Middle frontal gyrus (tissue), 1 donor: ENCODE measurements around the gene FAF1.
"Not testable (repeated sequence)": the region's sequence is repeated elsewhere in the genome, so short reads cannot be mapped to it uniquely, and the experiment has no call there.

Experiments used
- DNase-seq: peaks from one replicate; pipeline ENCODE4 v3.0.0-alpha.2; 2015; ENCODE audit warnings: low spot score; ENCODE audit errors: extremely low spot score

FAF1 gene

DNA sequence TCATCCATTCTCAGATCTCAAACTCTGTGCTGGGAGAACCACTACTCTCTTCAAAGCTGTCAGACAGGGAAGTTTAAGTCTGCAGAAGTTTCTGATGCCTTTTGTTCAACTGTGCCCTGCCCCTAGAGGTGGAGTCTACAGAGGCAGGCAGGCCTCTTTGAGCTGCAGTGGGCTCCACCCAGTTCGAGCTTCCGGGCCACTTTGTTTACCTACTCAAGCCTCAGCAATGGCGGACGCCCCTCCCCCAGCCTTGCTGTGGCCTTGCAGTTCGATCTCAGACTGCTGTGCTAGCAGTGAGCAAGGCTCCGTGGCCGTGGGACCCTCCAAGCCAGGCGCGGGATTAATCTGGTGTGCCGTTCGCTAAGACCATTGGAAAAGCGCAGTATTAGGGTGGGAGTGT, 49.7 kb downstream of the FAF1 start:
- DNase-seq, result not testable (repeated sequence)

DNA sequence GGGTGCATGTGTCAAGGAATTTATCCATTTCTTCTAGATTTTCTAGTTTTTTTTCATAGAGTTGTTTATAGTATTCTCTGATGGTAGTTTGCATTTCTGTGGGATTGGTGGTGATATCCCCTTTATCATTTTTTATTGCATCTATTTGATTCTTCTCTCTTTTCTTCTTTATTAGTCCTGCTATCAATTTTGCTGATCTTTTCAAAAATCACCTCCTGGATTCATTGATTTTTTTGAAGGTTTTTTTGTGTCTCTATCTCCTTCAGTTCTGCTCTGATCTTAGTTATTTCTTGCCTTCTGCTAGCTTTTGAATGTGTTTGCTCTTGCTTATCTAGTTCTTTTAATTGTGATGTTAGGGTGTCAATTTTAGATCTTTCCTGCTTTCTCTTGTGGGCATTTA, 52.5 kb downstream of the FAF1 start:
- not testable (repeated sequence) for DNase-seq

DNA sequence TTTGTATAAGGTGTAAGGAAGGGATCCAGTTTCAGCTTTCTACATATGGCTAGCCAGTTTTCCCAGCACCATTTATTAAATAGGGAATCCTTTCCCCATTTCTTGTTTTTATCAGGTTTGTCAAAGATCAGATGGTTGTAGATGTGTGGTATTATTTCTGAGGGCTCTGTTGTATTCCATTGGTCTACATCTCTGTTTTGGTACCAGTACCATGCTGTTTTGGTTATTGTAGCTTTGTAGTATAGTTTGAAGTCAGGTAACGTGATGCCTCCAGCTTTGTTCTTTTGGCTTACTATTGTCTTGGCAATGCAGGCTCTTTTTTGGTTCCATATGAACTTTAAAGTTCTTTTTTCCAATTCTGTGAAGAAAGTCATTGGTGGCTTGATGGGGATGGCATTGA, 54.0 kb downstream of the FAF1 start:
- not testable (repeated sequence) for DNase-seq

DNA sequence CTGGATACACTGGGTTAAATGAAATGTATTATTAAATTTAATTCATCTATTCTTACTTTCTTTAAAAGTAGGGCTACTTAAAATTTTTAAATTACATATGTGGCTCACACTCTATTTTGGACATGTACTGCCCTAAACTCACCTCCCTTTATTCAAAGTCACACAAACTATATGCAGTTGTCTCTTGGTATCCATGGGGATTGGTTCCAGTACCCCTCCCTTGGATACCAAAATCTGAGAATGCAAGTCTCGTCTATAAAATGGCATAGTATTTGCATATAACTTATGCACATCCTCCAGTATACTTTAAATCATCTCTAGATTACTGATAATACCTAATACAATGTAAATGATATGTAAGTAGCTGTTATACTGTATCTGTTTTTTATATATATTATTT, 57.6 kb downstream of the FAF1 start:
- DNase-seq, result no peak

DNA sequence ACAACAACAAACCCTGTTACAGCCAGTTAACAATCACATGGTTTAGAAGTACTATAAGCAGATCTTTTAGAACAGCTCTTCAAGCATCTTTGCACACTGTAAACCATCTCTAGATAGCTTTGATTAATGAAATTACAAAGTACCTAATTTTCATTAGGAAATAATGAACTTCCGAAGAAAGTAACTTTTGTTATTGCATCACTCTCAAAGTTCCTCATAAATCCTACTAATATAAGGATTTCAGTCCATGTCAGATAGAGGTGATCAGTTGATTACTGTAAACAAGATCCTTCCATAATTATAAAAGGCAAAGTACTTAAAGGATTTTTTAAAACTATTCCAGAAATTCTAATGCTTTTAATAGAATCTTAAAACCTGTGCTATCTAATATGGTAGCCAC, 58.2 kb downstream of the FAF1 start:
- no peak for DNase-seq

DNA sequence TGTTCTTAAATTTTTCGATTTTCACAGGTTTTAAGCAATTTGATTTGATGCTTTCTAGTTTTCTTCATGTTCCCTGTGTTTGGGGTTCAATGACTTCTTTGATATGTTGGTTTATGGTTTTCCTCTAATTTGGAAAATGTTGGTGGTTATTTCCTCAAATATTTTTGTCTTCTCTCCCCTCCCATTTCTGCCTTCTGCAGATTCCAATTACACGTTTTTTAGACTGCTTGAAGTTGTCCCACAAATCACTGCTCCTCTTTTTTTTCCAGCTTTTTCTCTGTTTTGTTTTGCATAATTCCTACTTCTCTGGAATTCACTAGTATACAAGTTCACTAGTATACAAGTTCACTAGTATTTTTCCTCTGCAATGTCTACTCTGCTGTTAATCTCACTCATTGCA, 61.3 kb downstream of the FAF1 start:
- no peak for DNase-seq

DNA sequence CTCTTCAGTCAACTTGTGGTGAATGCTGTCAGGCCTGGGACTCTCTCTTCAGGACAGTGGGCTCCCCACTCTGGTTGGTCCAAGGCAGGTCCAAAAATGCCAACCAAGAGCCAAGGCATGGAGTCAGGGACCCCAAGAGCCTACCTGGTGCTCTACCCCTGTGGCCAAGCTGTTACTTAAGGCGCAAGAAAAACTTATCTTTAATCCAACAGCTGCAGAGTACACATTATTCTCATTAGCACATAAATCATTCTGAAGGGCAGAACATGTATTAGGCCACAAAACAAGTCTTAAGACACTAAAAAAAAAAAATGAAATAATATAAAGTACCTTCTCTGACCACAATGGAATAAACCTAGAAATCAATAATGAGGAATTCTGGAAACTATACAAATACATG, 65.7 kb downstream of the FAF1 start:
- no peak for DNase-seq

DNA sequence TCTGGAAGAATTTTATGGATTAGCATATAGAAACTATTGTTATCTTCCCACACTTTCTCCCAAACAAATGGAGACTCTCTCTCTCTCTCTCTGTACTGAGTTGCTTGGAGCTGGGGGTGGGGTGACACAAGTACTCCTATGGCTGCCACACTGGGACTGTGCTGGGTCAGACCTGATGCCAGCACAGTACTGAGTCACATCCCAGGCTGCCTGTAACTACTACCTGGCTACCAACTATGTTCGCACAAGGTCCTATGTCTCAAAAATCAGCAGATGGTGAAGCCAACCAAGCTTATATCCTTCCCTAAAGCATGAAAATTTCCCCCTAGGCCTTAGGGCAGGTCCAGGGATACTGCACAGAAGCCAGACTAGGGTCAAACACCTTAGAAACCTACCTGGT, 66.6 kb downstream of the FAF1 start:
- no peak for DNase-seq

DNA sequence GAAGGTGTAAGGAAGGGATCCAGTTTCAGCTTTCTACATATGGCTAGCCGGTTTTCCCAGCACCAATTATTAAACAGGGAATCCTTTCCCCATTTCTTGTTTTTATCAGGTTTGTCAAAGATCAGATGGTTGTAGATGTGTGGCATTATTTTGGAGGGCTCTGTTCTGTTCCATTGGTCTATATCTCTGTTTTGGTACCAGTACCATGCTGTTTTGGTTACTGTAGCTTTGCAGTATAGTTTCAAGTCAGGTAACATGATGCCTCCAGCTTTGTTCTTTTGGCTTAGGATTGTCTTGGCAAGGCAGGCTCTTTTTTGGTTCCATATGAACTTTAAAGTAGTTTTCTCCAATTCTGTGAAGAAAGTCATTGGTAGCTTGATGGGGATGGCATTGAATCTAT, 72.5 kb downstream of the FAF1 start:
- not testable (repeated sequence) for DNase-seq

DNA sequence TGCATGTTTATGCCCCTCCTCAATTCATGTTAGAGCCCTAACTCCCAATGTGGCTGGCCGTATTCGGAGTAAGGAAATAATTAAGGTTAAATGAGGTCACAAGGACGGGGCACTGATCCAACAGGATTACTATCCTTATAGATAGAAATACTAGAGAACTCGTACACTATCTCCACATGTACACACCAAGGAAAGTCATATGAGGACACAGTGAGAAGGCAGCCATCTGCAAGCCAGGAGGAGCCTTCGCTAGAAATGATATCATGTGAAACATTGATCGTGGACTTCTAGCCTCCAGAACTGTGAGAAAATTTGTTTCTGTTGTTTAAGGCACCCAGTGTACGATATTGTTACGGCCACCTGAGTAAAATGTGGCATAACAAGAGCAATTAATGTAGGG, 79.7 kb downstream of the FAF1 start:
- DNase-seq, result no peak

DNA sequence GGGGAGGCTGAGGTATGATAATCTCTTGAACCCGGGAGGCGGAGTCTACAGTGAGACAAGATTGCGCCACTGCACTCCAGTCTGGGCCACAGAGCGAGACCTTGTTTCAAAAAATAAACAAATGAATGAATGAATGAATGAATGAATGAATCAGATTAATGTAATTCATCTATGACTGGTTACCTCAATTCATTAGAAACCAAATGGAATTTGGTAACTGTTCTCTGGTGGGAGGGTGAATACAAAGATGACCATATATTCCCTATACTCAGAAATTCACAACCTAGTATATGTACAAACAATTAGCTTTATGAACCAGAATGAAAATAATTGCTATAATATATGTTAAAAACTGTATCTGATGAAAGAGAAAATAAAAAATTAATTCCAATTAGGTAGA, 80.9 kb downstream of the FAF1 start:
- DNase-seq, result no peak

DNA sequence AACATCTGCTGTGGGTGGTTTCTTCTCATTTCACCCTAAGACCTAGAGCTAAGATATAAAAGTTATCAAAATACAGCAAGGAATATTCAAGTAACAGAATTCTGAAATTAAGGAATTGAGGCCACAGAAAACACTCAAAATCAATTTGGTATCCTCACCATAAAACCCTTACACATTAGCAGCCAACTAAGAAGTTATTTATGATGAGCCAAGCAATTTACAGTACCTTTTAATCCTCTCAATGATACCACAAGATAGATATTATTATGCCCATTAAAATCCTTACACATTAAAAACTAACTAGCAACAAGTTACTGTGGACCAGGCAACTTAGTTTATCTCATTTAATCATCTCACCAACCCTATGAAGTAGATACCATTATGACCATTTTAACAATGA, 81.6 kb downstream of the FAF1 start:
- DNase-seq, result no peak

DNA sequence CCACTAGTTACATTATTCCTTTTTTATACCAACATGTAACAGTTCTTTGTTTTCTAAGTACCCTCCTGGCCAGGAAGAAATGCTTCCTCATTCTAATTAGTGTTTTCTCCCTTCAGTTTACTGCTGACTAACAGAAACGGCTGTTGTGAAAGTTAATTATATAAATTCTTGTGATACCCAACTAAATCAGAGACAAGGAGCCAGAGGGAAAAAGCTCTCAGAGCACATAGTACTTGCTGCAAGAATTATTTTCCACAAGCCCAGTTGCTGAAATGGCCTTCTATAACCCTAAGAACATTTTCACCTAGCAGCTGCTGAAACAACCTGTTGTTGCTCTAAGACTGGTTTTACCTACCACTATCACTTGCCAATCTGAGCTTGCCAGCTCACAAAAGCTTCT, 82.4 kb downstream of the FAF1 start:
- DNase-seq, result no peak

DNA sequence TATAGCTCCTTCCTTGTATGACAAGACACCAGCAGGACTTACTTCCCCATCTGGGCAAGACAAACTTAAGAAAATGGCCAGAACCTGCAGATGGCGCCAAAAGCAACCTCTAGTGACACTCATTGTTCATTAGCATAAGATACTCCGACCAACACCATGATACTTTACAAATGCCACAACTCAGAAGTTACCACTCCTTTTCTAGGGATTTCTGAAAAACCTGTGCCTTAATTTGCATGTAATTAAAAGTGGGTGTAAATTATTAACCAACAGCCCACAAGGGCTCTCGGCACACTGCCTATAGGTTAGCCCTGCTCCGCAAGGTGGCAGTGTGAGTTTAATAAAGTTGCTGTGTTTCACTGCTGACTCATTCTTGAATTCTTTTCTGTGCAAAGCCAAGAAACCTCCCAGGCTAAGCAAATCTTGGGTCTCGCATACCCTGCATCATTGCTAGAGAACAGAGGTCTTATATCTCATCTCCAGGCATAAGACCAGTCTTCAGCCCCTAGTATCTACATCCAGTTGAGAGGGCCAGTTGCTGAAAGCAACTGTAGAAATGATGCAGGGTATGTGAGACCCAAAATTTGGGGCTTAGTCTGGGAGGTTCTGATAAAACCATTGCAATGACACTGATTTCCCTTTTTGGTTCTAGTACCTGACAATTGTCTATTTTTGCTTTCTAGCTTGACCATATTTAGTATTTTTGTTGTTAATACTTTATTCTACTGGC, 86.4 kb downstream of the FAF1 start:
- no peak for DNase-seq

DNA sequence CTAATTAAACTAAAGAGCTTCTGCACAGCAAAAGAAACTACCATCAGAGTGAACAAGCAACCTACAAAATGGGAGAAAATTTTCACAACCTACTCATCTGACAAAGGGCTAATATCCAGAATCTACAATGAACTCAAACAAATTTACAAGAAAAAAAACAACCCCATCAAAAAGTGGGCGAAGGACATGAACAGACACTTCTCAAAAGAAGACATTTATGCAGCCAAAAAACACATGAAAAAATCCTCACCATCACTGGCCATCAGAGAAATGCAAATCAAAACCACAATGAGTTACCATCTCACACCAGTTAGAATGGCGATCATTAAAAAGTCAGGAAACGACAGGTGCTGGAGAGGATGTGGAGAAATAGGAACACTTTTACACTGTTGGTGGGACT, 95.2 kb downstream of the FAF1 start:
- DNase-seq, result not testable (repeated sequence)

DNA sequence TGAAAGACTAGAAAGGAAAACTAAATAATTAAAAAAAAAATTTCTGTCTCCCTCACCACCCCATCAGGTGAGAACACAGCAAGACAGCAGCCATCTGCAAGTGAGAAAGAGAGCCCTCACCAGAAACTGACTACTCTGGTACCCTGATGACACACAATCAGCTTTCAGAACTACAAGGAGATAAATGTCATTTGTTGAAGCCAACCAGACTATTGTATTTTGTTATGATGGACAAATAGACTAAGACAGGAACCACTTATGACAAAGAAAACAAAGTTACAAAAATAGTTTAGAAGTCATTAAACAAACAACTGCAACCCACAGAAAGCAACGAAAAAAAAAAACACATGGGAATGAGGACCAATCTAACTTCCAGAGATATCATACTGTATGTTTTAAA, 98.3 kb downstream of the FAF1 start:
- no peak for DNase-seq

DNA sequence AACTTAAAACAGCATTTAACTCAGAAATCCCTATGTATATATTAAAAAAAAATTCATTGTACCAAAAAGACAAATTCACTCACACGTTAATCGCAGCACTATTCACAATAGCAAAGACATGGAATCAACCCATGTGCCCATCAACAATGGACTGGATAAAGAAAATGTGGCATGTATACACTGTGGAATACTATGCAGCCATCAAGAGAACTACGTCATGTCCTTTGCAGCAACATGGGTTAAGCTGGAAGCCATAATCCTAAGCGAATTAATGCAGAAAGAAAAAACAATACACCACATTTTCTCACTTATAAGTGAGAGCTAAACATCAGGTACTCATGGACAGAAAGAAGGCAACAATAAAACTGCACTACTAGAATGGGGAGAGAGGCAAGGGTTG, 99.4 kb downstream of the FAF1 start:
- DNase-seq, result no peak

DNA sequence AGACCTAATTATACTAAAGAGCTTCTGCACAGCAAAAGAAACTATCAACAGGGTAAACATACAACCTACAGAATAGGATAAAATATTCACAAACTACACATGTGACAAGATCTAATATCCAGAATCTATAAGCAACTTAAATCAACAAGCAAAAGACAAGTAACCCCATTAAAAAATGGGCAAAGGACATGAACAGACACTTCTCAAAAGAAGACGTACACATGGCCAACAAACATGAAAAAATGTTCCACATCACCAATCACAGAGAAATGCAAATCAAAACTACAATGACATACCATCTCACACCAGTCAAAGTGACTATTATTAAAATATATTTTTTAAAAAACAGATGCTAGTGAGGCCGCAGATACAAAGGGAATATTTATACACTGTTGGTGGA, 99.8 kb downstream of the FAF1 start:
- no peak for DNase-seq

DNA sequence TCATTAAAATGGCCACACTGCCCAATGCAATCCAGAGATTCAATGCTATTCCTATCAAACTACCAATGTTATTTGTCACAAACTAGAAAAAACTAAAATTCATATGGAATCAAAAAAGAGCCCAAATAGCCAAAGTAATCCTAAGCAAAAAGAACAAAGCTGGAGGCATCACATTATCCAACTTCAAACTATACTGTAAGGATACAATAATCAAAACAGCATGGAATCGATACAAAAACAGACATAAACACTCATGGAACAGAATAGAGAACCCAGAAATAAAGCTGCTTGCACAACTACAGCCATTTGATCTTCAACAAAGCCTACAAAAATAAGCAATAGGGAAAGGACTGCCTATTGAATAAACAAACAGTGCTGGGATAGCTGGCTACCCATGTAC, 100.4 kb downstream of the FAF1 start:
- no peak for DNase-seq

DNA sequence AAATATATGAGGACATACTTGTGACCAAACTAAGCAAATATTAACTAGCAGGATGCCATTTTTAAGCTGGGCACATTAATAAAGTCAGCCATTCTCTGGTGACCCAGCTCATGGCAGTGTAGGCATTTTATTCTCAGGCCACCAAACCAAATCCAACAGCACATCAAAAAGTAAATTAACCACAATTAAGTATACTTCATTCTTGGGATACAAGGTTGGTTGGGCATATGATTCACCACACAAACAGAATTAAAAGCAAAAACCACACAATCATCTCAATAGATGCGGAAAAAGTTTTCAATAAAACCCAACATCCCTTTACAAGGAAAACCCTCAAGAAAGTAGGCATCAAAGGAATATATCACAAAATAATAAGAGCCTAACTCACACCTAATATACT, 101.3 kb downstream of the FAF1 start:
- no peak for DNase-seq

DNA sequence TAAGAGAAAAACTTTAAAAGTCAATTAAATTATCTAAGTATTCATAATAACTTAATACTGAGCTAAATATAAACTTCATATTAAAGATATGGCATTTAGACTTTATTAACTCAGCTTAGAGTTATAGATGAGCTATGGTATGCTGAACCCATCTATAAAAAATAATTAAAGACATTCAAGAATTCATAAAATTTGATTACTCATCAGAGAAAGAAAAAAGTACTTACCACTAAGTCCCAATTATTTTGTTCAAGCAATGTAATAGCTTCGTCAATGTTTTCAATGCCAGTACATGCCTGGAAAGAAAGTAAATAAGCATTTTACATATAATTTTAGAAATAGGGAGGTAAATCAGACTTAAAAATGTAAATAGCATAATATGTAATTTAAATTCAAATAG, 102.4 kb downstream of the FAF1 start:
- DNase-seq, result no peak

DNA sequence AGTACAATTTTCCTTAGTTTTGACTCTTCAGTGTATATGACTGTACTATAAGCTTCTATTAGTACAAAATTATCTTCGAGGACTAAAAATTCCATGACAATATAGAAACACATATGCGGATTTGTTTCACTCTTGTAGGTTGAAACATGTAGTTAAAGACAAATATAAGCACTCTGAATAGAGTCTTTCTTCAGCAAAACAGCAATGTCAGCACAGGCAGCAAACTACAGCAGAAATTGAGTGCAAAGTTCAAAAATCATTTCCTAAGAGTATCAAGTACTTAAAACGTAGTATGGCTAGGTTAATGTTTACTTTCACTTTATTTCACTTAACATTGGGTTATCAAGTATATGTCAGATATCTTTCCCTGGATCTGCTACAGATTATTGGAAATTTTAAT, 106.7 kb downstream of the FAF1 start:
- no peak for DNase-seq

DNA sequence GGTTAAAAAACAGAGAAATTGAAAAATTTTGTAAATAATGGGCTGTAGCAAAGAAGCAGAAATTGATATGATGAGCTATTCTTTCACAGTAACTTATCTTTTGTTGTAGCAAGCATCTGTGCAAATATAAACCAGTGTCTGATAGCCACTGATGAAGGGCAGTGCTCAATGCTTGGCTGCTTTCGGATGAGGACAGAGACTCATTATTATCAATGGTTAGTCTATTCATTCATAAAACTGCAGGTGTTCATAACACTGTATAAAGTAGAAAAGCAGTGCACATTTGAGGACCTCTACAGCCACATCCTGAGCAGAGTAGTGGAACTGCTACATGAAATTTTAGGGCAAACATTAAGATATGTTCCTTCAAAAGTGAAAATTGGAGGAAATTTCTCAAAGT, 107.2 kb downstream of the FAF1 start:
- no peak for DNase-seq

DNA sequence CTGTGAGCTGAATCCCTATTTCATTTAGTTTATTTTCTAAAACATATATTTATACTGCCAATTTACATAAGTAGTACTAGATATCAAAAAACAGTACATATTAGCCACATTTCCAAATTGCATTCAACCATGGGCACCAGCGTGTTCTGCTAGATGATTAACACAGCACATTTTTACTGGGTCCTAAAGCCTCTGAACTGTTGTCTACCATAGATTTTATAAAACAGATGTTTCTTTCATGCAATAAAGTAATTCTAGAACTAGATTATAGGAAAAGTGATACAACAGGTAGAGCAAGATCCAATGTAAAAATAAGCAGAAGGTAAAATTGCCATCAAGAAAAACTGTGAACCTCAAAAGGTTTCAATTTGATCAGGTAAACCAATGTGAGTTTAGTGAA, 108.6 kb downstream of the FAF1 start:
- no peak for DNase-seq
